Esophagus mucosa (tissue), 1 donor: ENCODE results near the gene INSRR. TPM values are rescaled to one million over a fixed set of nuclear protein-coding genes. Genes with fewer than 3 reads are reported as not detected.

ENCODE experiments used
- ATAC-seq: fragments of 200-7000 bp; cut with Tn5 transposase; one replicate; pipeline ENCODE4 v1.9.1; 2020
- total RNA-seq: library from RNA; stranded (reverse); gene quantifications from one replicate; pipeline ENCODE4 v1.2.4, GENCODE V29; 2023
- donor health status: DM: yes; HTN: yes; CAD: no.

Gene INSRR
- total RNA-seq, 1 donor from 2014 or later: not detected

- peak; percentile 13 for ATAC-seq
These were observed 10.3 kb downstream of the INSRR start for GRCh38 chr1:156848461-156849150.

- ATAC-seq: no peak
These were observed 11.1 kb downstream of the INSRR start for GRCh38 chr1:156847591-156848460.

DNA sequence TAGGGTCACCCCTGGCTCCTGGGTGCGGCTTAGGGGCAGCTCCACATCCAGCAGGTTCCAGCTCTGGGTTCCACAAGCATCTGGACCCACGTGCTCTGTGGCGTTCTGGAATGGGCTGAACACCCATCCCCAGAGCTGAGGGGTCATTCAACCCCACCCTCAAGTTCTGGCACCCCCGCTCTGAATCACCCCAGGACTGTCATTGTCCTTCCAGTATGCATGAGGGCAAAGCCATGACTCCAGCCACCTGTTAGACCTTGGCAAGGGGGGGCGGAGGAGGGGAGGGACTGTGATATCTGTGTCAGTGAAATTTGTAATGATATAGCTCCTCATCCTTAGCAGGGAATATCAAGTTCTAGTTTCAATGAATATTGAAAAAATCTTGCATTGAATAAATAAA lies 12.3 kb downstream of the INSRR start:
- no peak for ATAC-seq

GRCh38 chr1:156845953-156846545 lies 12.9 kb downstream of the INSRR start:
- no peak for ATAC-seq

GRCh38 chr1:156845055-156845952 lies 13.6 kb downstream of the INSRR start:
- ATAC-seq: no peak

DNA sequence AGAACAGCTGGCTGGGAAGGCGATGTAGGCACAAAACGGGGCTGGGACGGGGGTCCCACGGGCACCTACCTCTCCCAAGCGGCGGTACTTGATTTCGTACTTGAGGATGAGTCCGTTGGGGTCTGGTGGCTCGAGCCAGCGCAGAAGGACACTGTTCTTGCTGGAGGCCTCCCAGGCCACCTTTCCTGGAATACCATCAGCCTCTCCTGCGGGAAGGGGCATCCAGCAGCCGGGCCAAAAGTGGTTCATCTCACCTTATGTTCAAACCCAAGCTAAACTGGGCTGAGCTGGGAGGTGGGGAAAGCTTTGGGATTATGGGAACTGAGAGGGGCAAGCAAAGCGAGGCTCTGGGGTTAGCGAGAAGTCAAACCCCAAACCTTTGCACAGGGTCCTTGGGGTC lies 14.3 kb downstream of the INSRR start:
- ATAC-seq: no peak

DNA sequence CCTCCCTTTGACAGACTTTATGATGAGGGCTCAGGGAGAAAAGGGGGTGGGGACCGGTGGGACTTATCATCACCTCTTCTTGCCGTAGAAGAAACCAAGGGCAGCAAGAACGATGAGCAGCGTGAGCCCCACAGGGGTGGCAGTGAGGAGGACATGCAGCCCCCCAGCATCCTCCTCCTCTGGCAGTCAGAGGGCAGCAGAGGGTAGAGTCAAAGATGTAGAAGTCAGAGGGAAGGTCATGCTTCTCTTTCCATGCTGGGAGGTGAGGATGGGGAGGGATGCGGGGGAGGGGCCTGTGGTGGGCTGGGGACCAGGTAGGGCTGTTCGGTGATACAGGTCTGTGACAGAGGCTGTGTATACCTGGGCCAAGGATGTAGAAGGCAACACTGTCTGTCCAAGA lies 14.8 kb downstream of the INSRR start:
- ATAC-seq: no peak

GRCh38 chr1:156842618-156843300 lies 16.2 kb downstream of the INSRR start:
- ATAC-seq: no peak

- no peak for ATAC-seq
These were observed 17.5 kb downstream of the INSRR start for GRCh38 chr1:156841295-156841855.

DNA sequence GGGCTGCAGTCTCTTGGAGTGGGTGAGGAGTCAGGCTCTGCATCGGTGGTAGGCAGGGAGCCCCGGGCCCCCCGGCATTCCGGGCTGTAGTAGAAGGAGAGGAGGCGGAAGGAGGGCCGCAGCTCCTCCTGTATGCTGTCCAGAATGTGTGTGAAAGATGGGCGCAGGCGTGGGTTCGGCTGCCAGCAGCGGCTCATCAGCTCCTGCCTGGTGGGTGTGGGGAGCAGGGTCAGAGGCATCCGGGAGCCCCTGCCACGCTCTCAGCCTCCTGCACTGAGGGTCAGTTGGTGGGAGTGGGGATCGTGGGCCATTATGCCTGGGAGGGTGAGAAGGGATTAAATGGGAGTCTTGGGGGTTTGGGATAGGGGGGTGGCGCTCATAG lies 18.0 kb downstream of the INSRR start:
- no peak for ATAC-seq

- ATAC-seq: no peak
These were observed 18.6 kb downstream of the INSRR start for GRCh38 chr1:156840186-156840897.

GRCh38 chr1:156839426-156840109 lies 19.3 kb downstream of the INSRR start:
- ATAC-seq: no peak

- ATAC-seq: peak; percentile 50
These were observed 19.9 kb downstream of the INSRR start for GRCh38 chr1:156838972-156839371.

DNA sequence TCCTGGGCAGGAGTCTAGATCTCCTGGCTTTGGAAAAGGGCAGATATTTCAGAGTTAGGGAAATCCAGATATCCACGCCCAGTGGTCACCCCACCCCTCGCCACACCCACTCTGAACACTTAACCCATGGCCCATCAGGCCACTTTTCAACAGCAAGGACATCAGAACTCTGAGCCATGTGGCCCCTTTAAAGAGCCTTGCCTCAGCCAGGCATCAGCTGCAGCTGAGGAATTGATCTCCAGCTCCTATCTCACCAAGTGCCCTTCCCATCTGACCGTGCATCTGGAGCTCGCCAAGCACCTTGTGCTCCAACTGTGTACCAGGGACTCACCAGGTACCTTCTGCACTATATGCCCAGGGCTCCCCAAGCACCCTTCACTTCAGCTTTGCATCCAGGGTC lies 22.0 kb downstream of the INSRR start:
- no peak for ATAC-seq

GRCh38 chr1:156836041-156836654 lies 22.8 kb downstream of the INSRR start:
- ATAC-seq: no peak

DNA sequence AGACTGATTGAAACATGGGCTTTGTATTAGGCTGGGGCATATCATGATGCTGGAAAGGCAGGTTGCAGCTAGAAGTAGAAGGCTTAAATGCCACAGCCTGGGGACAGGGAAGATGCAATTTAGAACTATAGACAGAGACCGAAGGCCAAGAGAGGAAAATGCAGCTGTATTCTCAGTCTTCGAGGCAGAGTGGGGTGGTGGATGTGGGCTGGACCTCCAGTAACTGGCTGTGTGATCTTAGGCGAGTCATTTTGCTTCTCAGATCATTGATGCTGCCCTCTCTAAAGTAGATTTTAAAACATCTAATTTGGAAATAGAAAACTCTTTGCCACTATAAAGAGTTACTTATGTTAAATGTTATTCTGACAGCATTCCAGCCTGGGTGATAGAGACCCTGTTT lies 24.6 kb downstream of the INSRR start:
- ATAC-seq: no peak

- ATAC-seq: no peak
These were observed 25.3 kb downstream of the INSRR start for GRCh38 chr1:156833603-156834002.

DNA sequence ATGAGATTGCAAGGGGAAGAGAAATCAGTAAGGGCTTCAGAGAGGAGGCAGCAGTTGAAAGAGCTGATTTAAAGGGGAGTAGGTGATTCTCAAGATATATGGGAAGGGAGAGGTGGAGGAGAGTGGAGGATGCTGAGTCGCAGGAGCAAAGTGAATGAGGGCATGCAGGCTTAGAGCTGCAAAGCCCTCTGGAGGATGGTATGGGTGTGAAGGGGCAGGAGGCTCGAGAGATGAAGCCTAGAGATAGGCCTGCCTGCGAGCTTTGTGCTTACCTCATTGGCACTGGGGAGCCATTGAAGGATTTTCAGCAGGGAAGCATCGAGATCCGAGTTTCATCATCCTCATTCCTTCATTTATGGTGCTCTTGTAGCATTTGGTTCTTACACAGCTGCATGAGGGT lies 26.5 kb downstream of the INSRR start:
- no peak for ATAC-seq

GRCh38 chr1:156828400-156829124 lies 30.4 kb downstream of the INSRR start:
- ATAC-seq: no peak
